ENCODE measurements around the gene TNFRSF12A. TPM values are rescaled to one million over a fixed set of nuclear protein-coding genes. Genes with fewer than 3 reads are reported as not detected.

Gene TNFRSF12A
- total and polyA plus RNA-seq, 2 of the 8 experiments (the other 6 are each of a cell fraction or from before 2014, with no cell fraction given), result 81.0 to 82.5 TPM

- TF ChIP-seq SRF (IDR thresholded peaks at IDR 0.05; ENCODE audit: low read depth, low read length) (no peak), CTBP2 (IDR thresholded peaks at IDR 0.05; ENCODE audit: borderline replicate concordance, insufficient read depth, insufficient read length, low read length) (no peak)
These were observed 36.4 kb upstream of the TNFRSF12A start (continued) for GRCh38 chr16:2983706-2984136.
